MG63 (cell line): Measurements from ENCODE around the gene OCRL. TPM values are rescaled to one million over a fixed set of nuclear protein-coding genes. Genes with fewer than 3 reads are reported as not detected.
A peak's percentile ranks its signal among the peaks of the same experiment; 100 is the strongest.
"Not testable (repeated sequence)": the region's sequence is repeated elsewhere in the genome, so short reads cannot be mapped to it uniquely, and the experiment has no call there.

ENCODE experiments used
- DNase-seq: peaks from one replicate; pipeline ENCODE4 v3.0.0-alpha.2; 2020
- H3K27me3 ChIP-seq: fragments of 250-450 bp; sonication (Bioruptor Pico); 2 replicates; pipeline ENCODE4 v1.5.1; 2020; ENCODE audit warnings: mild to moderate bottlenecking, moderate library complexity
- H3K36me3 ChIP-seq: fragments of 250-450 bp; sonication (Bioruptor Pico); 2 replicates; pipeline ENCODE4 v1.5.1; 2020; ENCODE audit warnings: mild to moderate bottlenecking, moderate library complexity
- H3K4me3 ChIP-seq: fragments of 250-450 bp; sonication (Bioruptor Pico); 2 replicates; pipeline ENCODE4 v1.5.1; 2020; ENCODE audit warnings: mild to moderate bottlenecking, moderate library complexity
- H3K9me3 ChIP-seq: fragments of 250-450 bp; sonication (Bioruptor Pico); 2 replicates; pipeline ENCODE4 v1.5.1; 2020; ENCODE audit warnings: mild to moderate bottlenecking, moderate library complexity
- total RNA-seq: library from RNA; depleted of rRNA; stranded (reverse); fragments of >200 nt; shearing (Covaris generic); gene quantifications from 2 replicates; pipeline ENCODE4 v1.2.3, GENCODE V29; 2014; ENCODE audit warnings: low replicate concordance

OCRL gene
- total RNA-seq, 1 experiment from 2014 or later: 26.6 TPM

DNA sequence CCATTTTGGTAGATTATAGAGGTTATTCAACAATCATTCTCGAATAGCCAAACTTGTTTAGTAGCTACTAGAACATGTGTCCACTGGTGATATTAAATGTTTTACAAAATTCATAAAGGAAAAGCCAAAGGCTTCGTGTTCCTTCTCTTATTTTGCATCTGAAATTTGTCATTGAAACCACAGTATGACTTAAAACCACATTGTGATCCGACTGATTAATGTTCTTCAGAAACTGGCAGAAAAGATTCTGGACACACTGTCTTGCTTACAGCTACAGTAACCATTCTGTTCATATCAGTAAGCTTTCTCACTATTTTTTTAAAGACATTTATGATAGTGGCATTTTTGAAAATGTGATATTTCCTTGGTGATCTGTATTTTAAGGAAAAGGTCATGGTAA, 14.2 kb upstream of the OCRL start:
- Histone ChIP-seq H3K36me3 (no peaks in the 10 kb centered on the region), H3K9me3 (no peaks in the 10 kb centered on the region)
- DNase-seq: no peak

GRCh38 chrX:129529685-129530281, 10.3 kb upstream of the OCRL start:
- DNase-seq: no peak
- Histone ChIP-seq H3K36me3 (no peaks in the 10 kb centered on the region), H3K9me3 (no peaks in the 10 kb centered on the region), H3K4me3 (no peak overlapping the region), H3K27me3 (no peaks in the 10 kb centered on the region)

More for the DNA sequence above, 14.2 kb upstream of the OCRL start:
- H3K27me3 ChIP-seq: no peaks in the 10 kb centered on the region
- H3K4me3 ChIP-seq: no peak overlapping the region

DNA sequence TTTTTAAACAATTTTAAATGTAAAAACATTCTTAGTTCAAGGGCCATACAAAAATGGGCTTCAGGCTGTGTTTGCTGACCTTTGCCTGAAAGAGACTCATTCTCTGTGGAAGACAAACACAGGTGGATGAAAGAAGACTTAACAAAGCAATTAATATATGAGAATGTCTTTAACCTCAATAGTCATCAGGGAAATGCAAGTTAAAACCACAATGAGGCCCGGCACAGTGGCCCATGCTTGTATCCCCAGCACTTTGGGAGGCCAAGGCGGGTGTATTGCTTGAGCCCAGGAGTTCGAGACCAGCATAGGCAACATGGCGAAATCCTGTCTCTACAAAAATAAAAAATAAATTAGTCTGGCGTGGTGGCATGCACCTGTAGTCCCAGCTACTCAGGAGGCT, 9.6 kb upstream of the OCRL start:
- no peak for DNase-seq
- no peaks in the 10 kb centered on the region for H3K27me3 ChIP-seq
- no peaks in the 10 kb centered on the region for H3K9me3 ChIP-seq
- no peak overlapping the region for H3K4me3 ChIP-seq
- no peaks in the 10 kb centered on the region for H3K36me3 ChIP-seq

DNA sequence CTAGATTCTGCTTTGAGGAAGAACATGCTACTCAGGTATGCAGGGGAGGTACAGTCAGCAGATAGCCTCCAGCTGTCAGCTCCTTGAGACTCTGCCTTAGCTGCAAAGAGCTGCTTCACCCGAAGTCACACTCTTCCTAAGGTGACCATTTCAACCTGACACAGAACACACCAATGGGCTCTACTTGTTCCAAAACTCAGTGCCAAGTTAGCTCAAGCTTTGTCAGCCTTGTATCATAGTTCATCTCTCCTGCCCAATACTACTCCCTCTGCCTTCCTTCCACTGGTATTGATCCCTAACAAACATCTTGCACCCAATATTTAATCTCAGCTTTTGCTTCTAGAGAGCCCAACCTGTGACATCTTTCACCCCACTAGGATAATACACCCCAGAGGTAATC, 8.9 kb upstream of the OCRL start:
- Histone ChIP-seq H3K27me3 (no peaks in the 10 kb centered on the region), H3K9me3 (no peaks in the 10 kb centered on the region), H3K4me3 (no peak overlapping the region), H3K36me3 (no peaks in the 10 kb centered on the region)
- no peak for DNase-seq

DNA sequence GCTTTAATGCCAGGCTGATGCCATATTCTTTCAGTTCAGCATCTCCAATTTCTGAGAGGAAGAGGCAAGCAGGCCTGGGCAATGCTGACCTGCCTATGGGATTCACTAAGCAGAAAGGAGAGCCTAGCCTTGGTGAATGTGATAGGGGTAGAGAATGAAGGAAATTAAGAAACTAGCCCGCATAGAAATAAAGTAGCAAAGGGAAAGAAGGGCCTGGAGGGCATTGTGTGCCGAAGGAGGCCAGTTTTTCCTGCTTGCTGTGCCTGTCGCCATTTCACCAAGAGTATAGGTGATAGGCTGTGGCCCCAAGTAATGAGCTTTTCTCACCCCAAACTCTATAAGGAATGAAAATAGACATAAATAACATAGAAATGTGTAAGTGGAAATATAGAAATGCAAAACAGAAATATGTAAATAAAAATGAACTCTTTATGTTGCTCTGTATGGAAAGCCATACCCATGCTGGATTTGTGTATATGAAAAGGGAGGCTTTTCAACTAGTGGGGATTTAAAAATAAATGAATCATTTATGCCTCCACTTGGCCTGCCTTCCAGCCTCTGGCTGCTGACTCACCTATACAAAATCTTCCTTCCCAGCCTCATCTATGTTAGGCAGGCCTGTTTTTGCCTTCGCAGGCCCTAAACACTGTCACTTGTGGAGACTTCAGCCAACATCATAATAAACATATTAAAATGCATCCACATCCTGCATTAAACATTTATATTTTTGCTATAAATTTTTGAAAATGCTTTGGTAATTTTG, 5.1 kb upstream of the OCRL start:
- Histone ChIP-seq H3K27me3 (no peaks in the 10 kb centered on the region), H3K4me3 (no peak overlapping the region), H3K9me3 (no peaks in the 10 kb centered on the region), H3K36me3 (no peaks in the 10 kb centered on the region)
- peak; percentile 47 for DNase-seq

GRCh38 chrX:129540722-129541184, 694 bp downstream of the OCRL start:
- peak overlapping the region; percentile 71 for H3K4me3 ChIP-seq
- peak; percentile 2 for DNase-seq
- H3K36me3 ChIP-seq: peaks cover 4% of the 10 kb centered on the region; the same call in 1 of the 2 replicates
- no peaks in the 10 kb centered on the region for H3K27me3 ChIP-seq
- no peaks in the 10 kb centered on the region for H3K9me3 ChIP-seq

DNA sequence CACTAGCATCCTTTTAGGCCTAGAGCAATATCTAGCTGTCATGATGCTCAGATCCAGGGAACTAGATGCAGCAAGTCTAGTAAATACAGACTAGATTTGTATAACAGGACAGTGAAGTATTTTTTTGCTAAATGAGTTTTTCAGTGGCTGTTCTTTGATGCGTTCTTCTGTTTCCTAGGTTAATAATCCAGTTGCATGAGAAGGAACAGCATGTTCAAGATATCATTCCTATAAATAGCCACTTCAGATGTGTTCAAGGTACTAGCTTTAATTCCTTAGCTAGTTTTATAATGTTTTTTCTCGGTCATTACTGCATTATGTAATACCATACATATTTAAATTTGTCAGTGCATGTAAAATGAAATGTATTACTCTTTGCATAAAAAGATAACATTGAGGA, 4.7 kb downstream of the OCRL start:
- Histone ChIP-seq H3K4me3 (no peak overlapping the region), H3K36me3 (peaks cover 7% of the 10 kb centered on the region), H3K9me3 (no peaks in the 10 kb centered on the region), H3K27me3 (no peaks in the 10 kb centered on the region)
- DNase-seq: no peak

DNA sequence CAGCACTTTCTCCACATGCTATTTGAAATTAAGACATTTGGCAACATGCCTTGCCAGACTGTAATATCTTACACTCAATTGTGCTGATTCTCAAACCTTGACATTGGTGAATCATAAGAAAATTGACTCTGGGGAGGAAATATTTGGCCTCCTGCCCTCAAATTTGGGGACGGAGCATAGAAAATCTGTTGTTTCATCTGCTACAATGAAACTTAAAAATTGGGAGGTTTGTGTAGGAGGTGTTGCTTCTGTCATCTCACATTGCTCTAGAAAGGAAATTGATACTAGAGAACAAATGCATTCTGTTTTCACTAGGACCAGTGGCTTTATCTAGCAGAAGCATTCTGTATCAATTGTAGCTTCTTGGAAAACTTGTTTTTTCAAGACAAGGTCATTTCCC, 5.3 kb downstream of the OCRL start:
- H3K27me3 ChIP-seq: no peaks in the 10 kb centered on the region

GRCh38 chrX:129549124-129549523, 9.1 kb downstream of the OCRL start:
- no peaks in the 10 kb centered on the region for H3K9me3 ChIP-seq
- H3K27me3 ChIP-seq: no peaks in the 10 kb centered on the region
- H3K4me3 ChIP-seq: no peak overlapping the region
- no peak for DNase-seq
- peaks cover 11% of the 10 kb centered on the region for H3K36me3 ChIP-seq

More for the DNA sequence above, 5.3 kb downstream of the OCRL start:
- DNase-seq: no peak
- peaks cover 11% of the 10 kb centered on the region for H3K36me3 ChIP-seq
- H3K9me3 ChIP-seq: no peaks in the 10 kb centered on the region
- no peak overlapping the region for H3K4me3 ChIP-seq

DNA sequence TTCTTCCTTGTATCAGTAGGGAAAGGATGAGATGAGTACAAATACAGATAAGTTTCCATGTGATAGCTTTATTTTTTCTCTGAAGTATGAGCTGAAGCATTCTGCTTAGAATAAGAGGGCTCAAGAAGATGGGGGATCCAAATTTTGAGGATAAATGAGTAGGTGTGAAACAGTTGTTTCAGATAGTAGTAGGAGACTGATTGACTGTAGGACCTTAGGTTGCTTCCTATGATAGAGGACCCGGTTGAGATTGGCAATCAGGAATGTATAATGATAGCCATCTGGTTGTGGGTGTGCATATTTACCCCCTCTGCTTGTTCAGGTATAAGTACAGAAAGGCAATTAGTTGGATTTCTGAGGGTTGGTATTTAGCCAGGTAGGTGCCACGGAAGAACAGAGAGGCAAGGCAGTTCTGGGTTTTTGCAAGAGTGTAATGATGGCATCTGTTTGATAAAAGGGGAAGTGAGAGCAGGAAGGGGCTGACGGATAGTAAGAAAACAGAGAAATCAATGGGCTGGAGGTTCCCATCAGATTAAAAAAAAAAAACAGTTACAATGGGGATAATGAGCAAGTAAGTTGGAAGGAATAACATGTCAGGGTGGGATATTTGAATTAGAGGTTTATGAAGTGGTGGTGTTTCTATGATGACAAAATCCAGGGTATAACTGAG, 13.7 kb downstream of the OCRL start:
- no peak for DNase-seq
- Histone ChIP-seq H3K27me3 (no peaks in the 10 kb centered on the region), H3K36me3 (peaks cover 5% of the 10 kb centered on the region), H3K4me3 (no peak overlapping the region), H3K9me3 (no peaks in the 10 kb centered on the region)

DNA sequence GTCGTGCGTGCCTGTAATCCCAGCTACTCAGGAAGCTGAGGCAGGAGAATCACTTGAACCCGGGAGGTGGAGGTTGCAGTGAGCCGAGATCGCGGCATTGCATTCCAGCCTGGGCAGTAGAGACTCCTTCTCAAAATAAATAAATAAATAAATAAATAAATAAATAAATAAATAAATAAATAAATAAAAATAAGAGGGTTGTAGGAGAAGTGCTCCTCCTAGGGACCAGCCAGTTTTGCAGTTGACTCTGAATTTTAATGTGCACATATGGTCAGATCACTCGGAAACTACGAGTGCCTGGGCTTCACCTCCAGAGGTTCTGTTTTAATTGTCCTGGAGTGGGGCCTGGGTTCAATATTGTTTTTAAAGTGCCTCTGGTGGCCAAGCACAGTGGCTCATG, 14.8 kb downstream of the OCRL start:
- not testable (repeated sequence) for H3K4me3 ChIP-seq, H3K9me3 ChIP-seq, DNase-seq, H3K27me3 ChIP-seq
- peaks cover 12% of the 10 kb centered on the region for H3K36me3 ChIP-seq

DNA sequence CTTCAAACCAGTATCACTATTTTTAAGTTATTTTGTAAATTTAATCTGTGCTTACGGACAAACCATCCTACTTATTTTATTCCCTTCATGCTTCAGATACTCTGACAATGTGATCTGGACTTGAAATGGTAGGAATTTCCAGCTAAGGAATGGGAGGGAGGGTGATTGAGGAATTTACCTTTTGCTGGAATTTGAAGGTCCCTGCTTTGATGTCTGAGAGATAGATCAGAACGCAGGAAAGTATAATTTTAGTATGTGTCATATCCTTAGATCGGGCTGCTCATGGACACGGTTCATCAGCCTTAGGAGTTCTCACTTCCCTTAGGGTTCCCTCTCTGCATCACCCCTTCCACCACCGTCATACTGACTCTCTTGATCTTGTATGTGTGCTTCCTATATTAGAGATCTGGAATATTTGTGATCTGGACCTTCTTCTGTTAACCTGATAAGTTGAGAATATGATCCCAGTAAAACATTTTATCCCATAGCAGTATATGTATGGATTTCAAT, 16.8 kb downstream of the OCRL start:
- no peaks in the 10 kb centered on the region for H3K27me3 ChIP-seq
- no peaks in the 10 kb centered on the region for H3K9me3 ChIP-seq
- H3K4me3 ChIP-seq: no peak overlapping the region
- peaks cover 22% of the 10 kb centered on the region for H3K36me3 ChIP-seq
- no peak for DNase-seq

GRCh38 chrX:129557844-129558480, 17.9 kb downstream of the OCRL start:
- Histone ChIP-seq H3K9me3 (no peaks in the 10 kb centered on the region), H3K4me3 (no peak overlapping the region), H3K36me3 (peaks cover 33% of the 10 kb centered on the region), H3K27me3 (no peaks in the 10 kb centered on the region)
- DNase-seq: no peak

DNA sequence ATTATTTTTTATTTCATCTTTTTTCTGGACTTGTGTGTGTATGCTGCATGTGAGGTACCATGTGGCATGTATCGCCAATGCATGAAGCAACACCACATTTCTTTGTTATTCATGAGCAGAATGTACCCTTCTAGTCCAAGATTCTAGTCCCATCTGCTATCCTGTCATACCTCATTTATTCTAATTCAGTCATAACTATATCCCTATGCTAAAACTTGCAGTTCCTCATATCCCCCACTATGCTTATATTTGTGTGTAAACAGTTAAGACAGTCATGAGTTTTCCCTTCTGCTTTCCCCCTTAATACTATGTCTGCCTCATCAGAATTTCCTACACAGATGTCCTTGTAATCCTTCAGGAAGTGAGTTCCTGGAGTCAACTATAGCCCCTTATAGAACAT, 19.7 kb downstream of the OCRL start:
- H3K4me3 ChIP-seq: no peak overlapping the region
- H3K27me3 ChIP-seq: no peaks in the 10 kb centered on the region
- H3K36me3 ChIP-seq: peaks cover 40% of the 10 kb centered on the region
- no peak for DNase-seq
- no peaks in the 10 kb centered on the region for H3K9me3 ChIP-seq

- H3K9me3 ChIP-seq: no peaks in the 10 kb centered on the region
- H3K36me3 ChIP-seq: peaks cover 40% of the 10 kb centered on the region
- no peaks in the 10 kb centered on the region for H3K27me3 ChIP-seq
- DNase-seq: no peak
- no peak overlapping the region for H3K4me3 ChIP-seq
Measured at GRCh38 chrX:129561453-129561852, 21.4 kb downstream of the OCRL start.

DNA sequence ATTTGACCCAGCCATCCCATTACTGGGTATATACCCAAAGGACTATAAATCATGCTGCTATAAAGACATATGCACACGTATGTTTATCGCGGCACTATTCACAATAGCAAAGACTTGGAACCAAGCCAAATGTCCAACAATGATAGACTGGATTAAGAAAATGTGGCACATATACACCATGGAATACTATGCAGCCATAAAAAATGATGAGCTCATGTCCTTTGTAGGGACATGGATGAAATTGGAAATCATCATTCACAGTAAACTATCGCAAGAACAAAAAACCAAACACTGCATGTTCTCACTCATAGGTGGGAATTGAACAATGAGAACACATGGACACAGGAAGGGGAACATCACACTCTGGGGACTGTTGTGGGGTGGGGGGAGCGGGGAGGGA, 24.3 kb downstream of the OCRL start:
- not testable (repeated sequence) for H3K27me3 ChIP-seq, H3K4me3 ChIP-seq, DNase-seq, H3K9me3 ChIP-seq
- H3K36me3 ChIP-seq: peaks cover 38% of the 10 kb centered on the region

GRCh38 chrX:129565046-129565650, 25.1 kb downstream of the OCRL start:
- Histone ChIP-seq H3K27me3 (no peaks in the 10 kb centered on the region), H3K36me3 (peaks cover 31% of the 10 kb centered on the region), H3K9me3 (no peaks in the 10 kb centered on the region), H3K4me3 (no peak overlapping the region)
- no peak for DNase-seq
